Measurements from ENCODE around the gene TBXAS1.

DNA sequence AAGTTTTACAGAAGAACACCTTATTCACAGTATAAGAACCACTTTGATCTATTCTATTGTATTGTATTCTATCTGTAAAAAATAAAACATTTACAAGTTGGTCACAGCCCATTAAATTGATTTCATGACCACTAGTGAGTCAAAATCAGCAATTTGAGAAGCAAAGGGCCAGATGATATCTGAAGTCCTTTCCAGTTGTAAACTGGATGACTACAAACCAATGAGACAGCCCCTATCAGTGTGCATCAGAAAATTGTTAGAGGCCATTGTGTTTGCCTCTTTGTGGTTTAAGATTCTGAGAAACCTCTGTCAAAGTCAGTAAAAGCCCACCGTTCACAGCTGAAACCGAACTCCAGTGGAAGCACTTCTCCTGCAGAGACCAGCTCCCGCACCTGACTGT is 54.8 kb downstream of the TBXAS1 start:
- TF ChIP-seq CTCF (IDR thresholded peaks at IDR 0.05) (no peak), POLR2AphosphoS5 (IDR thresholded peaks at IDR 0.05) (no peak), POLR2A (IDR thresholded peaks at IDR 0.05) (no peak)
